ENCODE data around the gene PLCB1.

DNA sequence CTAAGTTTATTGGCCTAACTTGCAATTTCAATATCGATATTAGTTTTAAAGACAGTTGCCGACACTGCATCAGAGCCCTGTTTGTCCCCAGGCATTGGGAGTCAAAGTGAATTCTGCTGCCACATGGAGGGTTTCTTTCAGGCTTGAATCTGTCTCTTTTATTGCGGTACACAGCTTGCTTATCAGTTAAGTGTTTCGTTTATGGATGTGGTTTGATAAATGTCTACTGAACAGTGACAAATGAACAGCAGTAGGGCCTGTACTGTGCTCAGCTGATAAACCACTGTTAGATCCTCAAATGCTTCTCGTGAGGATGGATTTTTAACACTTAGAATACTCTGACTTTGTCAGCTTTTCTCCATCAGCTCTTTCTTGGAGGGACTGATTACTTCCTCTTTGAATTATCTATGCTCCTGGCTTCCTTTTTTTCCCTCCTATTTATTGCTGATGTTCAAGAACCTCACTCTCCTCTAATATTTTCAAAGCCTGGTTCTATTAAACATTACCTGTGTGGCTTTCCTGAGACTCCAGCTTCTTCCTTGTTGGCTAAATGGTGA is 240.8 kb downstream of the PLCB1 start:
- no peak for TF ChIP-seq POLR2A (IDR thresholded peaks at IDR 0.05)
- TF ChIP-seq, protein P1, sequence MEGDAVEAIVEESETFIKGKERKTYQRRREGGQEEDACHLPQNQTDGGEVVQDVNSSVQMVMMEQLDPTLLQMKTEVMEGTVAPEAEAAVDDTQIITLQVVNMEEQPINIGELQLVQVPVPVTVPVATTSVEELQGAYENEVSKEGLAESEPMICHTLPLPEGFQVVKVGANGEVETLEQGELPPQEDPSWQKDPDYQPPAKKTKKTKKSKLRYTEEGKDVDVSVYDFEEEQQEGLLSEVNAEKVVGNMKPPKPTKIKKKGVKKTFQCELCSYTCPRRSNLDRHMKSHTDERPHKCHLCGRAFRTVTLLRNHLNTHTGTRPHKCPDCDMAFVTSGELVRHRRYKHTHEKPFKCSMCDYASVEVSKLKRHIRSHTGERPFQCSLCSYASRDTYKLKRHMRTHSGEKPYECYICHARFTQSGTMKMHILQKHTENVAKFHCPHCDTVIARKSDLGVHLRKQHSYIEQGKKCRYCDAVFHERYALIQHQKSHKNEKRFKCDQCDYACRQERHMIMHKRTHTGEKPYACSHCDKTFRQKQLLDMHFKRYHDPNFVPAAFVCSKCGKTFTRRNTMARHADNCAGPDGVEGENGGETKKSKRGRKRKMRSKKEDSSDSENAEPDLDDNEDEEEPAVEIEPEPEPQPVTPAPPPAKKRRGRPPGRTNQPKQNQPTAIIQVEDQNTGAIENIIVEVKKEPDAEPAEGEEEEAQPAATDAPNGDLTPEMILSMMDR (IDR thresholded peaks at IDR 0.05): no peak

Measured in uterus (tissue), 2 donors.